ENCODE measurements around the gene PSMB2.
"Not testable (repeated sequence)": the region's sequence is repeated elsewhere in the genome, so short reads cannot be mapped to it uniquely, and the experiment has no call there.

Gene PSMB2

GRCh38 chr1:35641233-35641866 is at the start of gene PSMB2:
PSMB2 (minus strand) TSS chr1:35641526; CDS start chr1:35641432, 94 bp downstream.
- DNase-seq: peak; percentile 88 to 93 (median 92)

GRCh38 chr1:35691080-35691479 is 49.8 kb upstream of the PSMB2 start:
- DNase-seq: no peak

GRCh38 chr1:35690103-35690502 is 48.8 kb upstream of the PSMB2 start:
- not testable (repeated sequence) for DNase-seq

- no peak for DNase-seq
Measured at GRCh38 chr1:35688161-35688560, 46.8 kb upstream of the PSMB2 start.

GRCh38 chr1:35683012-35683411 is 41.7 kb upstream of the PSMB2 start:
- no peak for DNase-seq

- no peak for DNase-seq
Measured at GRCh38 chr1:35680271-35680670, 38.9 kb upstream of the PSMB2 start.

- DNase-seq: no peak
Measured at GRCh38 chr1:35675773-35676172, 34.4 kb upstream of the PSMB2 start.

- DNase-seq: no peak
Measured at GRCh38 chr1:35674111-35674510, 32.8 kb upstream of the PSMB2 start.

GRCh38 chr1:35672116-35672515 is 30.8 kb upstream of the PSMB2 start:
- no peak for DNase-seq

- no peak for DNase-seq
Measured at GRCh38 chr1:35668506-35668905, 27.2 kb upstream of the PSMB2 start.

GRCh38 chr1:35666916-35667315 is 25.6 kb upstream of the PSMB2 start:
- no peak for DNase-seq

GRCh38 chr1:35666216-35666615 is 24.9 kb upstream of the PSMB2 start:
- DNase-seq: no peak

- no peak for DNase-seq
Measured at GRCh38 chr1:35663434-35663833, 22.1 kb upstream of the PSMB2 start.

GRCh38 chr1:35661474-35661795 is 20.1 kb upstream of the PSMB2 start:
- DNase-seq: no peak

GRCh38 chr1:35660581-35661473 is 19.5 kb upstream of the PSMB2 start:
- no peak for DNase-seq

GRCh38 chr1:35659589-35659988 is 18.3 kb upstream of the PSMB2 start:
- DNase-seq: no peak

- no peak for DNase-seq
Measured at GRCh38 chr1:35657851-35658250, 16.5 kb upstream of the PSMB2 start.

- DNase-seq: no peak
Measured at GRCh38 chr1:35656863-35657232, 15.5 kb upstream of the PSMB2 start.

GRCh38 chr1:35656148-35656862 is 15.0 kb upstream of the PSMB2 start:
- no peak for DNase-seq

- no peak for DNase-seq
Measured at GRCh38 chr1:35655196-35655595, 13.9 kb upstream of the PSMB2 start.

- no peak for DNase-seq
Measured at GRCh38 chr1:35650416-35650815, 9.1 kb upstream of the PSMB2 start.

- no peak for DNase-seq
Measured at GRCh38 chr1:35646043-35646442, 4.7 kb upstream of the PSMB2 start.

- DNase-seq: no peak
Measured at GRCh38 chr1:35644204-35644603, 2.9 kb upstream of the PSMB2 start.

GRCh38 chr1:35642471-35642955 is 1.2 kb upstream of the PSMB2 start:
- no peak for DNase-seq
